A549 (cell line): ENCODE measurements around the gene PAPPA. TPM values are rescaled to one million over a fixed set of nuclear protein-coding genes. Genes with fewer than 3 reads are reported as not detected.

ENCODE experiments used
- ATAC-seq, 2 experiments: fragments of 200-7000 bp in 1 of 2; fragments of >200 bp in 1 of 2; cut with Nextera tagmentation in 1 of 2; cut with Tn5 transposase in 1 of 2; 3 replicates each; pipeline versions ENCODE4 v1.8.0 to v1.9.1; 2018 to 2020; ENCODE audit warnings: mild to moderate bottlenecking in 1 of 2, moderate library complexity in 1 of 2
- CTCF ChIA-PET: fragments of 300-600 bp; sonication (Branson Sonifier 250); formaldehyde crosslinking; extraction: SDS; loops from one replicate; lab custom pipeline; 2021; ENCODE audit warnings: antibody characterized with exemption, inconsistent platforms; lab: Yijun Ruan, JAX
- POLR2A ChIA-PET: fragments of 350-600 bp; formaldehyde crosslinking; extraction: SDS; loops from one replicate; lab custom pipeline; 2021; ENCODE audit warnings: antibody characterized with exemption, inconsistent platforms; lab: Yijun Ruan, JAX
- DNase-seq, 2 experiments: peaks; one replicate each; pipeline versions ENCODE4 v3.0.0 to v3.0.0-alpha.2; 2011 to 2016; ENCODE audit warnings: low read depth in 1 of 2, low spot score in 1 of 2
- FAIRE-seq: peaks from 2 replicates; lab custom pipeline; 2011; peaks lifted over from hg19 to GRCh38; lab: Jason Lieb, UNC
- H3K27ac ChIP-seq, 2 experiments: fragments of >200 bp; sonication (Bioruptor Twin); formaldehyde crosslinking; 3 replicates each; pipeline ENCODE4 v1.5.1; 2016 to 2017
- H3K4me1 ChIP-seq: fragments of >200 bp; sonication (Bioruptor Twin); formaldehyde crosslinking; 3 replicates; pipeline ENCODE4 v1.6.1; 2016
- H3K4me2 ChIP-seq: fragments of >200 bp; sonication (Bioruptor Twin); formaldehyde crosslinking; 3 replicates; pipeline ENCODE4 v1.6.1; 2016
- H3K4me3 ChIP-seq: fragments of >200 bp; sonication (Bioruptor Twin); formaldehyde crosslinking; 3 replicates; pipeline ENCODE4 v1.5.1; 2016
- H3K9me3 ChIP-seq: fragments of >200 bp; sonication (Bioruptor Twin); formaldehyde crosslinking; 3 replicates; pipeline ENCODE4 v1.6.1; 2016
- BHLHE40 ChIP-seq: IDR thresholded peaks from 2 replicates; pipeline ENCODE4 v1.6.1; 2012; ENCODE audit warnings: low read depth, low read length, inconsistent platforms
- CBX2 ChIP-seq: fragments of 200-600 bp; sonication (generic); IDR thresholded peaks from 2 replicates; pipeline ENCODE4 v1.6.1; 2016; ENCODE audit warnings: low read depth, mild to moderate bottlenecking, borderline replicate concordance
- CBX8 ChIP-seq: fragments of 200-600 bp; sonication (generic); IDR thresholded peaks from 2 replicates; pipeline ENCODE4 v1.6.1; 2016
- CHD2 ChIP-seq: fragments of 150-350 bp; IDR thresholded peaks from 2 replicates; pipeline ENCODE4 v1.6.1; 2014; ENCODE audit warnings: low read length; ENCODE audit not compliant: partially characterized antibody
- FOXS1 ChIP-seq: fragments of 250-450 bp; sonication (Bioruptor Pico); IDR thresholded peaks from 2 replicates; pipeline ENCODE4 v1.5.0; 2020; ENCODE audit warnings: mild to moderate bottlenecking, moderate library complexity
- HDAC2 ChIP-seq: fragments of 200-600 bp; sonication (generic); IDR thresholded peaks from 2 replicates; pipeline ENCODE4 v1.6.1; 2016
- HEYL ChIP-seq: fragments of 250-450 bp; sonication (Bioruptor Pico); IDR thresholded peaks from 2 replicates; pipeline ENCODE4 v1.8.0; 2021; ENCODE audit warnings: mild to moderate bottlenecking, moderate library complexity
- HOXB13 ChIP-seq: fragments of 250-450 bp; sonication (Bioruptor Pico); IDR thresholded peaks from 2 replicates; pipeline ENCODE4 v1.5.0; 2020; ENCODE audit warnings: low read depth, mild to moderate bottlenecking, moderate library complexity
- HOXB5 ChIP-seq: fragments of 250-450 bp; sonication (Bioruptor Pico); IDR thresholded peaks from 2 replicates; pipeline ENCODE4 v1.5.0; 2020; ENCODE audit warnings: mild to moderate bottlenecking, moderate library complexity
- MAFK ChIP-seq: fragments of 450-650 bp; IDR thresholded peaks from 2 replicates; pipeline ENCODE4 v1.6.1; 2014; ENCODE audit not compliant: partially characterized antibody
- MAZ ChIP-seq: fragments of 150-350 bp; IDR thresholded peaks from 2 replicates; pipeline ENCODE4 v1.6.1; 2014; ENCODE audit warnings: antibody characterized with exemption, low read depth, low read length, borderline replicate concordance
- MYC ChIP-seq: IDR thresholded peaks from 2 replicates; pipeline ENCODE4 v1.6.1; 2012; ENCODE audit warnings: mild to moderate bottlenecking, inconsistent platforms, low read length, improper control_type of control experiment, borderline replicate concordance
- NR3C1 ChIP-seq: fragments of >200 bp; sonication (Bioruptor Twin); formaldehyde crosslinking; IDR thresholded peaks from 3 replicates; pipeline ENCODE4 v1.6.1; 2017
- RCOR1 ChIP-seq: fragments of 150-350 bp; IDR thresholded peaks from 2 replicates; pipeline ENCODE4 v1.6.1; 2014; ENCODE audit warnings: antibody characterized with exemption, low read length, low read depth
- TFCP2L1 ChIP-seq: fragments of 250-450 bp; sonication (Bioruptor Pico); IDR thresholded peaks from 2 replicates; pipeline ENCODE4 v1.5.0; 2021; ENCODE audit warnings: mild to moderate bottlenecking
- TP53 ChIP-seq: fragments of 250-450 bp; sonication (Bioruptor Pico); IDR thresholded peaks from 2 replicates; pipeline ENCODE4 v1.5.0; 2021; ENCODE audit warnings: mild to moderate bottlenecking, moderate library complexity
- ZSCAN20 ChIP-seq: fragments of 250-450 bp; sonication (Bioruptor Pico); IDR thresholded peaks from 2 replicates; pipeline ENCODE4 v1.8.0; 2022; ENCODE audit warnings: mild to moderate bottlenecking, moderate library complexity
- WGBS: methylation state at CpG from one replicate; pipeline ENCODE4 v1.1.6; 2017; ENCODE audit errors: missing lambda C conversion rate; 5-methylcytosine and 5-hydroxymethylcytosine counted together
- polyA plus RNA-seq, 4 experiments: library from polyadenylated mRNA; depleted of rRNA in 3 of 4; stranded (reverse); fragments of >200 nt; fragmentation: RNase III in 1 of 4; extraction: RNeasy Plus Mini Kit Qiagen cat#74134 plus additional on column Dnase treatment in 1 of 4; gene quantifications; 2 replicates in 3 of 4; 3 replicates in 1 of 4; pipeline ENCODE4 v1.2.3, GENCODE V29; 2011 to 2017
- TF ChIP-seq, protein P1 (sequence below): fragments of >200 bp; sonication (Bioruptor Twin); formaldehyde crosslinking; IDR thresholded peaks from 3 replicates; pipeline ENCODE4 v1.5.1; 2016
- TF ChIP-seq, protein P2 (sequence below): fragments of >200 bp; sonication (Bioruptor Twin); formaldehyde crosslinking; IDR thresholded peaks from 2 replicates; pipeline ENCODE4 v1.6.1; 2016
- TF ChIP-seq, protein P3 (sequence below): IDR thresholded peaks from 2 replicates; pipeline ENCODE4 v1.6.1; 2012
- TF ChIP-seq, protein P4 (sequence below): IDR thresholded peaks from 2 replicates; pipeline ENCODE4 v1.6.1; 2012; ENCODE audit warnings: low read depth, borderline replicate concordance
- TF ChIP-seq, protein P5 (sequence below): fragments of >200 bp; sonication (Bioruptor Twin); formaldehyde crosslinking; IDR thresholded peaks from 3 replicates; pipeline ENCODE4 v1.6.1; 2016

PAPPA gene
- polyA plus RNA-seq, 2 of the 4 experiments (the other 2 are of a cell fraction) = 40.0 to 127 TPM

DNA sequence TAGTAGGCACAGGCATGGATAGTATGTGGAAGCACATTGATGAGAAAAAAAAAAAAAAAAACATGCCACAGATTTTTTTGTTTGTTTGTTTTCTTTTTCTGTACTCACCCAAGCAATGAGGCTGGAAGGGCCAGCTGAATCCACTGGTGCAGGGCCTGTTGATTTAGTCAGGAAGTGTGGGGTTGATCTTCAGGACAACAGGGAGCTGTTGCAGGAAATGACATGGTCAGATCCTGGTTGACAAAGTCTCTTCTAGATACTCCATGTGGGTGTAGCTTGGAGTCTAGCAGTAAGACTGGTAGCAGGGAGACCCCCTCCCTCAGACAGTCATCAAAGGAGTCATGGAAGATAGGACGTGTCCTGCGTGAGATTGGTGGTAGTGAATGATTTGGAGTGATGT lies 191.8 kb downstream of the PAPPA start:
- DNase-seq (no peak), ATAC-seq (peak in 1 of 2 experiments; percentile 10; a peak in 2 of 6 replicates), FAIRE-seq (no peak)
- Histone ChIP-seq H3K4me3 (no peak overlapping the region), H3K4me1 (peaks cover 20% of the 10 kb centered on the region), H3K9me3 (no peaks in the 10 kb centered on the region), H3K27ac (peak overlapping the region in 1 of 2 experiments; percentile 22; a peak in 4 of 6 replicates), H3K4me2 (0 out of 3 replicates have a peak overlapping the region, but pooled peaks have one; percentile 2)
- ChIA-PET POLR2A (interaction anchor here (0.7 kb wide), 2 partner anchors 10 to 345 kb away, joined by 4 to 7 read pairs; no protein-coding TSS in a partner anchor), CTCF (interaction anchor here (0.6 to 3.2 kb wide), 4 partner anchors 12 to 303 kb away, joined by 3 to 10 read pairs (median 4); no protein-coding TSS in a partner anchor)
- WGBS = 93% methylated on average over 2 of the region's 2 CpGs
- TF ChIP-seq, protein P1, sequence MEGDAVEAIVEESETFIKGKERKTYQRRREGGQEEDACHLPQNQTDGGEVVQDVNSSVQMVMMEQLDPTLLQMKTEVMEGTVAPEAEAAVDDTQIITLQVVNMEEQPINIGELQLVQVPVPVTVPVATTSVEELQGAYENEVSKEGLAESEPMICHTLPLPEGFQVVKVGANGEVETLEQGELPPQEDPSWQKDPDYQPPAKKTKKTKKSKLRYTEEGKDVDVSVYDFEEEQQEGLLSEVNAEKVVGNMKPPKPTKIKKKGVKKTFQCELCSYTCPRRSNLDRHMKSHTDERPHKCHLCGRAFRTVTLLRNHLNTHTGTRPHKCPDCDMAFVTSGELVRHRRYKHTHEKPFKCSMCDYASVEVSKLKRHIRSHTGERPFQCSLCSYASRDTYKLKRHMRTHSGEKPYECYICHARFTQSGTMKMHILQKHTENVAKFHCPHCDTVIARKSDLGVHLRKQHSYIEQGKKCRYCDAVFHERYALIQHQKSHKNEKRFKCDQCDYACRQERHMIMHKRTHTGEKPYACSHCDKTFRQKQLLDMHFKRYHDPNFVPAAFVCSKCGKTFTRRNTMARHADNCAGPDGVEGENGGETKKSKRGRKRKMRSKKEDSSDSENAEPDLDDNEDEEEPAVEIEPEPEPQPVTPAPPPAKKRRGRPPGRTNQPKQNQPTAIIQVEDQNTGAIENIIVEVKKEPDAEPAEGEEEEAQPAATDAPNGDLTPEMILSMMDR = no peak
- TF ChIP-seq BHLHE40 (no peak), MAZ (no peak), ZSCAN20 (CRISPR knock-in tag) (no peak), TFCP2L1 (no peak), HOXB5 (CRISPR knock-in tag) (no peak), CBX2 (no peak), HDAC2 (no peak), HEYL (CRISPR knock-in tag) (no peak), FOXS1 (CRISPR knock-in tag) (no peak), TP53 (CRISPR knock-in tag) (no peak), HOXB13 (CRISPR knock-in tag) (no peak), RCOR1 (no peak)
- TF ChIP-seq, protein P2, sequence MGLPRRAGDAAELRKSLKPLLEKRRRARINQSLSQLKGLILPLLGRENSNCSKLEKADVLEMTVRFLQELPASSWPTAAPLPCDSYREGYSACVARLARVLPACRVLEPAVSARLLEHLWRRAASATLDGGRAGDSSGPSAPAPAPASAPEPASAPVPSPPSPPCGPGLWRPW = no peak

DNA sequence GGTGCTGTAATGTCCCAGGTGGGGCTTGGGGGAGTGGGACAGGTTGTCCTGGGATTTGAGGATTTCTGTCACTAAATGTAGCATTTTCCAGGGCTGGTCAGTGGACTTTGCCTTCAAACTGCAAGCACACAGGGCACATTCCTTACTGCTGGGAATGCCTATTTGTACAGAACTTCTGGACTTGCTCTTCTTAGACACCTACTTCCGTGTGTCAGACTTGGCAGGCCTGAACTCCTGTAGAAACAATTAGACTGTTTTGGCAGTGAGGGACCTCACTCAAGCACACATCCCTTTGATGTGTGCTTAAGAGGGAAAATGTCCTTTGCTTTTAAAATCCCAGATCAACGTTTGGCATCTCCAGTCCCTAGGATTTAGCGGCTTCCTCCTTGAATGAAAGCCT lies 192.2 kb downstream of the PAPPA start:
- no peak overlapping the region for H3K4me2 ChIP-seq
- POLR2A ChIA-PET = interaction anchor here (0.7 kb wide), 1 partner anchor 344 kb away, joined by 4 read pairs; no protein-coding TSS in a partner anchor
- TF ChIP-seq TFCP2L1 (no peak), CHD2 (no peak), MAFK (no peak), HOXB13 (CRISPR knock-in tag) (no peak), MYC (no peak), CBX8 (no peak), RCOR1 (no peak)
- TF ChIP-seq, protein P2 = no peak
- TF ChIP-seq, protein P3, sequence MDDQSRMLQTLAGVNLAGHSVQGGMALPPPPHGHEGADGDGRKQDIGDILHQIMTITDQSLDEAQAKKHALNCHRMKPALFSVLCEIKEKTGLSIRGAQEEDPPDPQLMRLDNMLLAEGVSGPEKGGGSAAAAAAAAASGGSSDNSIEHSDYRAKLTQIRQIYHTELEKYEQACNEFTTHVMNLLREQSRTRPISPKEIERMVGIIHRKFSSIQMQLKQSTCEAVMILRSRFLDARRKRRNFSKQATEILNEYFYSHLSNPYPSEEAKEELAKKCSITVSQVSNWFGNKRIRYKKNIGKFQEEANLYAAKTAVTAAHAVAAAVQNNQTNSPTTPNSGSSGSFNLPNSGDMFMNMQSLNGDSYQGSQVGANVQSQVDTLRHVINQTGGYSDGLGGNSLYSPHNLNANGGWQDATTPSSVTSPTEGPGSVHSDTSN = no peak
- 77% methylated on average over 3 of the region's 3 CpGs for WGBS
- DNase-seq (no peak), ATAC-seq (peak; percentile 12 to 13; a peak in 2 of 6 replicates), FAIRE-seq (no peak)
- no peak overlapping the region for H3K4me3 ChIP-seq
- H3K4me1 ChIP-seq = peaks cover 20% of the 10 kb centered on the region
- H3K9me3 ChIP-seq = no peaks in the 10 kb centered on the region
- H3K27ac ChIP-seq = peak overlapping the region in 1 of 2 experiments; percentile 22; a peak in 4 of 6 replicates
- CTCF ChIA-PET = interaction anchor here (0.6 to 3.2 kb wide), 4 partner anchors 11 to 303 kb away, joined by 3 to 10 read pairs (median 4); no protein-coding TSS in a partner anchor

DNA sequence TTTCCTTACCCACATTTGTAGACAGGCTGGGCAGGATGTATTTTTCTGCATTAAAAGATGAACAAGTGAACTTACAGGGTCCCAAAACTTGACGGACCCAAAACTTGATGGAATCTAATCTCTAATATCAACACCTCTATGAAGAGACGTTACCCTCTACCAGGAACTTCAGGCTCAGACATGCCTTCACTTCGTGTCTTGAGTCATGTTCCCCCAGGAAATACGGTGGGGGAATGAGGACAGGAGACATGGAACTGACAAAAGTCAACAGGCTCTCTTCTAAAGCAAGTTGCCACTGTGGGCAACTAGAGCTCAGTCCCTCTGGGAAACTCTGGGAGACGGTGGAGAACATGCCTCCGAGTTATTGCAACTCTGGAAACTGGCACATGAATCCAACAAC lies 196.1 kb downstream of the PAPPA start:
- Histone ChIP-seq H3K4me3 (no peak overlapping the region), H3K9me3 (no peaks in the 10 kb centered on the region)
- CTCF ChIA-PET = no interaction called here
- DNase-seq = no peak
- TF ChIP-seq, protein P4, sequence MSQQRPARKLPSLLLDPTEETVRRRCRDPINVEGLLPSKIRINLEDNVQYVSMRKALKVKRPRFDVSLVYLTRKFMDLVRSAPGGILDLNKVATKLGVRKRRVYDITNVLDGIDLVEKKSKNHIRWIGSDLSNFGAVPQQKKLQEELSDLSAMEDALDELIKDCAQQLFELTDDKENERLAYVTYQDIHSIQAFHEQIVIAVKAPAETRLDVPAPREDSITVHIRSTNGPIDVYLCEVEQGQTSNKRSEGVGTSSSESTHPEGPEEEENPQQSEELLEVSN = no peak
- TF ChIP-seq FOXS1 (CRISPR knock-in tag) (no peak), HOXB13 (CRISPR knock-in tag) (no peak), NR3C1 (no peak)
- TF ChIP-seq, protein P5, sequence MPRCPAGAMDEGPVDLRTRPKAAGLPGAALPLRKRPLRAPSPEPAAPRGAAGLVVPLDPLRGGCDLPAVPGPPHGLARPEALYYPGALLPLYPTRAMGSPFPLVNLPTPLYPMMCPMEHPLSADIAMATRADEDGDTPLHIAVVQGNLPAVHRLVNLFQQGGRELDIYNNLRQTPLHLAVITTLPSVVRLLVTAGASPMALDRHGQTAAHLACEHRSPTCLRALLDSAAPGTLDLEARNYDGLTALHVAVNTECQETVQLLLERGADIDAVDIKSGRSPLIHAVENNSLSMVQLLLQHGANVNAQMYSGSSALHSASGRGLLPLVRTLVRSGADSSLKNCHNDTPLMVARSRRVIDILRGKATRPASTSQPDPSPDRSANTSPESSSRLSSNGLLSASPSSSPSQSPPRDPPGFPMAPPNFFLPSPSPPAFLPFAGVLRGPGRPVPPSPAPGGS = no peak
- TF ChIP-seq, all 56 proteins: peak for 0
- H3K27ac ChIP-seq = 0 out of 6 replicates have a peak overlapping the region, but pooled peaks of 1 of the 2 experiments have one; percentile 3
- 90% methylated on average over 6 of the region's 6 CpGs for WGBS
- POLR2A ChIA-PET = no interaction called here
- FAIRE-seq = no peak
- H3K4me2 ChIP-seq = no peak overlapping the region
- no peak for ATAC-seq
- peaks cover 14% of the 10 kb centered on the region for H3K4me1 ChIP-seq
